GM19240 (cell line): ENCODE results near the gene FMO1.
"Not testable (repeated sequence)": the region's sequence is repeated elsewhere in the genome, so short reads cannot be mapped to it uniquely, and the experiment has no call there.

Experiments
- DNase-seq: peaks from one replicate; pipeline ENCODE4 v3.0.0; 2011; ENCODE audit warnings: low spot score; ENCODE audit not compliant: insufficient read length

FMO1 gene

GRCh38 chr1:171279234-171279633, 30.9 kb downstream of the FMO1 start:
- no peak for DNase-seq

GRCh38 chr1:171279678-171280077, 31.4 kb downstream of the FMO1 start:
- DNase-seq, result no peak

GRCh38 chr1:171280599-171280998, 32.3 kb downstream of the FMO1 start:
- no peak for DNase-seq

DNA sequence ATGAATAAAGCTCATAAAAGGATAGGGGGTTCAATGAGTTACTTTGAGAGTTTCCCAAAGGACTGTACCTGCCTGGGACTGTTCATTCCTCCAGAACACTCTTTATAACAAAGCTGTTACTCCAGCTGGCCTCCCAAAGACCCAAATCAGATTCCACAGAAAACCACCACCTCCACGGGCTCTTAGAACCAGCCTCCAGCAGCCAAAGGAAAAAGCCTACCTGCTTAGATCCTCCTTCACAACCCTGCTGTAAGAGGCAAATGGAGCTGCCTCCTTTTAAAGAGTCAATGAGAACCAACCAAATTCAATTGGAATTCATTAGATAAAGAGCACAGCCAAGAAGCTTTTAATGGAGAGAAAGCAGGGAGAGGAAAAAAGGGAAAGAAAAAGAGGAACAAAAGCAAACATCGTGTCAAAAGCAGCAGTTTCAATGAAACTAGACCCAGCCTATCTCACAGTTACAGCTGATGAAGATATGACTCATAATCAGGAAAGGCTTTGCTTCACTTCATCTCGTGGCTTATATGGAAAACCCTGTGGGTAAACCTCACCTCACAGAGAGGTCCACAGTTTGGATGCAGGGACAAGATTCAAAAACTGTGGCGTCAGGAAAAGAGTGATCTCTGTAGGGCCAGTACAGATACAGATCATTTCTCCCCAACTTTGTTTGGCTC, 37.9 kb downstream of the FMO1 start:
- no peak for DNase-seq

GRCh38 chr1:171290621-171291020, 42.3 kb downstream of the FMO1 start:
- no peak for DNase-seq

GRCh38 chr1:171292799-171293198, 44.5 kb downstream of the FMO1 start:
- DNase-seq, result no peak

DNA sequence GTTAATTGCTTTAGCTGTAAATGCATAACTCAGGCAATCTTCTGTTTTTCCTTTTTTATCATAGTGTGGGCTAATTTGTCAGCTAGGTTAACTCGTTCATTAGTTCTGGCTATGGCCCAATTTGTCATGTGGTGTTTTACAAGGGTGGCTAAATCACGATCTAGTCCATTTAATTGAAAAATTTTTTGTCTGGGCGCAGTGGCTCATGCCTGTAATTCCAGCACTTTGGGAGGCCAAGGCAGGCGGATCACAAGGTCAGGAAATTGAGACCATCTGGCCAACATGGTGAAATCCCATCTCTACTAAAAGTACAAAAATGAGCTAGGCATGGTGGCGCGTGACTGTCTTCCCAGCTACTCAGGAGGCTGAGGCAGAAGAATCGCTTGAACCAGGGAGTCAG, 47.1 kb downstream of the FMO1 start:
- DNase-seq, result not testable (repeated sequence)

DNA sequence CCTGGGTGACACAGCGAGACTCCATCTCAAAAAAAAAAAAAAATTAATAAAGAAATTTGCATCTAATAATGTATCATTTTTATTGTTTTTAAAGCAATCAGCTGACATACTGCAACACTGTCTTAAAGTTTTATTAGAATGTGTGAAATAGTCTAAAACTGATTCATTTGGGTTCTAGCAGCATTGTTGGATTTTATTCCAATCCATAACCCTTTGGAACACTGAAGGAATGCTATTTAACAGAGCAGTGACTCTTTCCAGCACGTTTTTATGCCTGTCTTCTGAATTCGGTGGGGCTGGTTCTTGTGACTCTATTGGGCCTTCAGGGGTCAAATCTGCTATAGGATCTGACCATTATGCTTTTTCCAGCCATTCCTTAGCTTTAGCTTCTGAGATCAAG, 47.5 kb downstream of the FMO1 start:
- no peak for DNase-seq

- DNase-seq, result no peak
These were observed 48.6 kb downstream of the FMO1 start for GRCh38 chr1:171296897-171297296.

DNA sequence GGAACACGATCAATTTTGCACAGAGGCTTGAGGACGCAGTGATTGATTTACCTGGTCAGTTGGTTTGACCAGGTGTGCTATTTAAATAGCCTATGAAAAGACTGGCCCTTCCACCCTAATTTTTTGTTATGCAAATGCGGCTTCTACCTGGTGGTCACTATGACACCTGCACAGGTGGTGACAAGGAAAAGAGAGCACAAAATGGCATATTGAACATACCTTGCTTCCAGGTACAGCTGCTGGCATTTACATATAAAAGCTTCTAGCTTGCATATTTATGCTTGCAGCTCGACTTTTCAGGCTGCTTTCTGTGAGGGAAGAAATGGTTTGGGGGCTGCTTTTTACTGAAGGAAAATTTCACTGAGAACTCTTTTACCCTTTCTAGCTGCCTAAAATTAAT, 50.4 kb downstream of the FMO1 start:
- DNase-seq, result no peak

- DNase-seq, result no peak
These were observed 51.0 kb downstream of the FMO1 start for GRCh38 chr1:171299342-171299741.

GRCh38 chr1:171300401-171300800, 52.1 kb downstream of the FMO1 start:
- DNase-seq, result no peak

- no peak for DNase-seq
These were observed 62.4 kb downstream of the FMO1 start for GRCh38 chr1:171310661-171311087.

- no peak for DNase-seq
These were observed 63.7 kb downstream of the FMO1 start for GRCh38 chr1:171311771-171312558.

GRCh38 chr1:171313319-171313834, 65.1 kb downstream of the FMO1 start:
- no peak for DNase-seq

- peak; percentile 86 for DNase-seq
These were observed 65.6 kb downstream of the FMO1 start, which contains the start of gene FMO4 for GRCh38 chr1:171313835-171314320. FMO4 (plus strand) TSS chr1:171314183; CDS start chr1:171319826, 5,643 bp downstream.

- no peak for DNase-seq
These were observed 81.0 kb downstream of the FMO1 start for GRCh38 chr1:171329251-171329650.

DNA sequence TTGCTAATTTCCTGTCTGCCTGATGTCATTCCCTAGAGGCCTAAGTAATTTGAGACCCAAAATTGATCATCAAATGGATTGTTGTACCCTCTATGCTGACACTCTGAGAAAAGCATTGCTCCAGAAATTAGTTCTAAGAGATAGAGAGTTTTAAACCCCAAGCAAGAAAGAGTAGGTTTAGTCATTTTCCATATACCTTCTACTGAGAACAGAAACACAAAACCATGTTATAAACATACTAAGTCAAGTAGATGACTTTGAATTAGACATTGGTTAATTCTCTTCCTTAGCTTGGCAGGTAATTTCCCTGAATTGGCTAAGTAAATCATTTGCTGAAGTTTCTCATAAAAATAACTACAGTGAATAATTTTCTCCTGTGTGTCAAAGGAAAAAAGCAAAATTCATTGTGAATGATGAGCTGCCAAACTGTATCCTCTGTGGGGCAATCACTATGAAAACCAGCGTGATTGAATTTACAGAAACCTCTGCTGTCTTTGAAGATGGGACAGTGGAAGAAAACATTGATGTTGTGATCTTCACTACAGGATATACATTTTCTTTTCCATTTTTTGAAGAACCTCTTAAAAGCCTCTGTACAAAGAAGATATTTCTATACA, 85.8 kb downstream of the FMO1 start:
- DNase-seq, result no peak
